ENCODE measurements around the gene OR10H2.
"Not testable (repeated sequence)": the region's sequence is repeated elsewhere in the genome, so short reads cannot be mapped to it uniquely, and the experiment has no call there.

Gene OR10H2

GRCh38 chr19:15727724-15728123 is at the start of gene OR10H2:
OR10H2 (plus strand) TSS chr19:15728024; CDS start chr19:15728044, 20 bp downstream.
- no peak for TF ChIP-seq CTCF (IDR thresholded peaks at IDR 0.05; ENCODE audit: low read depth, low read length, missing control alignments)
- no peak for DNase-seq (ENCODE audit: low read depth)
- in situ Hi-C loops (cut with HindIII; ENCODE audit: low sequenced_read_pairs), result no loop called here
- H3K4me3 ChIP-seq (ENCODE audit: low read depth, low read length), result no peak within 1 kb of the TSS

DNA sequence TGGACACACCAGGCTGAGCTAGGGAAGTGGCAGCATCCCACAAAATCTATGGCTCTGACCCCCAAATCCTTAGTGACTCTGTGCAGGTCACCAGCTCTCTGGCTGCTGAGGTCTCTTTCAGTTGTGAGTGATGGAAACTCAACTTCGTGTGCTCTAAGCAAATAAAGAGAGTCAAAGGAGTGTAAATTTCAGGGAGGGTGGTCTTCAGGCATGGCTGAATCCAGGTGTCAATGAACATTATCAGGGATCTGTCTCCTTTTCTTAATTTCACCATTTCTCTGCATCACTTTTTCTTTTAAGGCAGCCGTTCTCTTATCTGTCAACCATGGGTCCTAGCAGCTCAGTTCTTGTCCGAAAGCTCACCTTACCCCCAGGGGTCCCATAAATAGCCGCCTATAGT is 48.7 kb upstream of the OR10H2 start:
- no peak for TF ChIP-seq CTCF (IDR thresholded peaks at IDR 0.05; ENCODE audit: low read depth, low read length, missing control alignments)
- DNase-seq (ENCODE audit: low read depth), result no peak
- no peak overlapping the region for H3K4me3 ChIP-seq (ENCODE audit: low read depth, low read length)
- in situ Hi-C loops (cut with HindIII; ENCODE audit: low sequenced_read_pairs), result no loop called here

GRCh38 chr19:15679865-15680264 is 48.0 kb upstream of the OR10H2 start:
- DNase-seq (ENCODE audit: low read depth); in situ Hi-C loops (cut with HindIII; ENCODE audit: low sequenced_read_pairs); H3K4me3 ChIP-seq (ENCODE audit: low read depth, low read length): not testable (repeated sequence)

- TF ChIP-seq CTCF (IDR thresholded peaks at IDR 0.05; ENCODE audit: low read depth, low read length, missing control alignments), result no peak
- no peak for DNase-seq (ENCODE audit: low read depth)
- in situ Hi-C loops (cut with HindIII; ENCODE audit: low sequenced_read_pairs), result no loop called here
- no peak overlapping the region for H3K4me3 ChIP-seq (ENCODE audit: low read depth, low read length)
Measured at GRCh38 chr19:15680478-15681322, 47.1 kb upstream of the OR10H2 start.

DNA sequence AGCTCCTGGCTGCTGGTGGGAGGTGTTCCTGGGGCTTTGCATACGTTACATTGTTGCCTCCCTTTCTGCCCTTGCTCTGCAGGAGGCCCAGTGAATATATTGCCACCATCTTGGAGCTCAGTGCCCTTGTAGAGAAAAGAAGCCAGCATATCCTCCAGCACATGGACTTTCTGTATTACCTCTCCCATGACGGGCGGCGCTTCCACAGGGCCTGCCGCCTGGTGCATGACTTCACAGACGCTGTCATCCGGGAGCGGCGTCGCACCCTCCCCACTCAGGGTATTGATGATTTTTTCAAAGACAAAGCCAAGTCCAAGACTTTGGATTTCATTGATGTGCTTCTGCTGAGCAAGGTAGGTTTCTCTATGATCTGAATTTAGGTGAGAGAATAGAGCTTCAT is 44.4 kb upstream of the OR10H2 start:
- H3K4me3 ChIP-seq (ENCODE audit: low read depth, low read length), result no peak overlapping the region
- in situ Hi-C loops (cut with HindIII; ENCODE audit: low sequenced_read_pairs), result no loop called here
- DNase-seq (ENCODE audit: low read depth), result no peak
- no peak for TF ChIP-seq CTCF (IDR thresholded peaks at IDR 0.05; ENCODE audit: low read depth, low read length, missing control alignments)

- H3K4me3 ChIP-seq (ENCODE audit: low read depth, low read length), result no peak overlapping the region
- in situ Hi-C loops (cut with HindIII; ENCODE audit: low sequenced_read_pairs), result no loop called here
Measured at GRCh38 chr19:15684828-15685227, 43.0 kb upstream of the OR10H2 start.

More at GRCh38 chr19:15684828-15685227, 43.0 kb upstream of the OR10H2 start:
- no peak for DNase-seq (ENCODE audit: low read depth)
- no peak for TF ChIP-seq CTCF (IDR thresholded peaks at IDR 0.05; ENCODE audit: low read depth, low read length, missing control alignments)
